H1 (cell line): ENCODE measurements around the gene LCOR. TPM values are rescaled to one million over a fixed set of nuclear protein-coding genes. Genes with fewer than 3 reads are reported as not detected.

ENCODE experiments used
- CTCF ChIA-PET: fragments of 300-600 bp; sonication (Branson Sonifier 250); formaldehyde crosslinking; loops from one replicate; lab custom pipeline; 2021; ENCODE audit not compliant: partially characterized antibody; lab: Charles Lee
- POLR2A ChIA-PET: fragments of 300-600 bp; sonication (Branson Sonifier 250); formaldehyde crosslinking; loops from one replicate; lab custom pipeline; 2021; ENCODE audit warnings: inconsistent platforms; ENCODE audit not compliant: partially characterized antibody; lab: Charles Lee
- DNase-seq, 2 experiments: peaks; one replicate each; pipeline versions ENCODE4 v3.0.0 to v3.0.0-alpha.2; 2010 to 2022; ENCODE audit warnings: low spot score in 2 of 2, low read depth in 1 of 2, mixed read lengths in 1 of 2
- FAIRE-seq: peaks from 2 replicates; lab custom pipeline; 2011; peaks lifted over from hg19 to GRCh38; lab: Jason Lieb, UNC
- H2AFZ ChIP-seq: 2 replicates; pipeline ENCODE4 v1.8.1; 2012; ENCODE audit warnings: low read length, inconsistent platforms
- H2AK5ac ChIP-seq: 2 replicates; pipeline ENCODE4 v1.6.1; 2013; ENCODE audit warnings: low read depth, low read length
- H2BK120ac ChIP-seq: replicated peaks from 2 replicates; pipeline ENCODE3; 2013; ENCODE audit warnings: low read depth, low read length, inconsistent platforms
- H2BK12ac ChIP-seq: 2 replicates; pipeline ENCODE4 v1.6.1; 2013; ENCODE audit warnings: low read depth, low read length
- H2BK15ac ChIP-seq: 2 replicates; pipeline ENCODE4 v1.6.1; 2013; ENCODE audit warnings: low read length
- H2BK20ac ChIP-seq: 2 replicates; pipeline ENCODE4 v1.6.1; 2013; ENCODE audit warnings: low read length
- H2BK5ac ChIP-seq: 2 replicates; pipeline ENCODE4 v1.6.1; 2013; ENCODE audit warnings: low read depth, low read length
- H3K14ac ChIP-seq: 2 replicates; pipeline ENCODE4 v1.6.1; 2013; ENCODE audit warnings: inconsistent platforms; ENCODE audit not compliant: insufficient read length
- H3K18ac ChIP-seq: 2 replicates; pipeline ENCODE4 v1.6.1; 2013; ENCODE audit warnings: low read length; ENCODE audit errors: extremely low read depth
- H3K23ac ChIP-seq: 2 replicates; pipeline ENCODE4 v1.6.1; 2013; ENCODE audit warnings: inconsistent platforms; ENCODE audit not compliant: insufficient read length
- H3K23me2 ChIP-seq: 2 replicates; pipeline ENCODE4 v1.6.1; 2013; ENCODE audit warnings: low read depth, low read length
- H3K27ac ChIP-seq: 2 replicates; pipeline ENCODE4 v1.6.1; 2011; ENCODE audit warnings: low read depth, low read length, inconsistent platforms
- H3K27me3 ChIP-seq, 4 experiments: replicated peaks in 1 of 4; 1 replicate in 1 of 4; 2 replicates in 3 of 4; pipeline versions ENCODE4 v1.6.1 to v1.8.1; 2011 to 2013; ENCODE audit warnings: low read length in 3 of 4, mild to moderate bottlenecking in 3 of 4, inconsistent platforms in 2 of 4, mixed read lengths in 2 of 4, moderate library complexity in 1 of 4; ENCODE audit not compliant: control insufficient read depth in 3 of 4, insufficient read depth in 3 of 4; ENCODE audit errors: extremely low read depth in 1 of 4
- H3K36me3 ChIP-seq, 4 experiments: 2 replicates each; pipeline versions ENCODE4 v1.6.1 to v1.8.1; 2011 to 2013; ENCODE audit warnings: mild to moderate bottlenecking in 4 of 4, low read length in 3 of 4, moderate library complexity in 2 of 4, control low read depth in 1 of 4, inconsistent platforms in 1 of 4; ENCODE audit not compliant: insufficient read depth in 4 of 4, control insufficient read depth in 2 of 4
- H3K4ac ChIP-seq: replicated peaks from 2 replicates; pipeline ENCODE3; 2013; ENCODE audit warnings: low read length, low read depth, mixed read lengths, inconsistent platforms; ENCODE audit not compliant: insufficient read length
- H3K4me1 ChIP-seq, 4 experiments: replicated peaks in 1 of 4; 1 replicate in 1 of 4; 2 replicates in 3 of 4; pipeline versions ENCODE4 v1.6.1 to v1.8.1; 2011 to 2013; ENCODE audit warnings: low read length in 3 of 4, inconsistent platforms in 2 of 4, mixed read lengths in 1 of 4; ENCODE audit not compliant: insufficient read depth in 4 of 4, control insufficient read depth in 3 of 4
- H3K4me2 ChIP-seq, 2 experiments: 2 replicates each; pipeline versions ENCODE4 v1.6.1 to v1.8.1; 2011 to 2013; ENCODE audit warnings: low read depth in 2 of 2, low read length in 2 of 2, control low read depth in 1 of 2, inconsistent platforms in 1 of 2, mild to moderate bottlenecking in 1 of 2; ENCODE audit not compliant: insufficient read depth in 1 of 2
- H3K4me3 ChIP-seq, 4 experiments: fragments of 200-600, 300-600 bp in 1 of 4; sonication (generic), shearing (Covaris generic), sonication (Bioruptor Twin) in 1 of 4; 2 replicates each; pipeline versions ENCODE4 v1.5.1 to v1.8.1; 2011 to 2016; ENCODE audit warnings: low read length in 4 of 4, low read depth in 3 of 4, control low read depth in 2 of 4, inconsistent platforms in 2 of 4, mild to moderate bottlenecking in 2 of 4, mixed read lengths in 1 of 4, moderate library complexity in 1 of 4; ENCODE audit not compliant: insufficient read depth in 2 of 4; ENCODE audit errors: extremely low read depth in 1 of 4
- H3K56ac ChIP-seq: replicated peaks from 2 replicates; pipeline ENCODE3; 2013; ENCODE audit warnings: low read depth, mild to moderate bottlenecking, mixed read lengths, low read length, inconsistent platforms; ENCODE audit not compliant: insufficient read length
- H3K79me1 ChIP-seq: 2 replicates; pipeline ENCODE4 v1.6.1; 2013; ENCODE audit warnings: low read depth, low read length, control low read depth
- H3K79me2 ChIP-seq, 2 experiments: 2 replicates each; pipeline versions ENCODE4 v1.6.1 to v1.8.1; 2012 to 2013; ENCODE audit warnings: low read length in 2 of 2, mild to moderate bottlenecking in 2 of 2, inconsistent platforms in 1 of 2; ENCODE audit not compliant: insufficient read depth in 2 of 2, control insufficient read depth in 1 of 2
- H3K9ac ChIP-seq, 4 experiments: replicated peaks in 1 of 4; 1 replicate in 1 of 4; 2 replicates in 3 of 4; pipeline versions ENCODE4 v1.6.1 to v1.8.1; 2011 to 2013; ENCODE audit warnings: low read depth in 3 of 4, low read length in 3 of 4, control low read depth in 2 of 4, mild to moderate bottlenecking in 2 of 4, moderate library complexity in 2 of 4, inconsistent platforms in 1 of 4; ENCODE audit errors: extremely low read depth in 1 of 4
- H3K9me3 ChIP-seq, 2 experiments: 2 replicates each; pipeline versions ENCODE4 v1.6.1 to v1.8.1; 2012 to 2013; ENCODE audit warnings: mild to moderate bottlenecking in 2 of 2, moderate library complexity in 2 of 2, control low read depth in 1 of 2, inconsistent platforms in 1 of 2, low read depth in 1 of 2, low read length in 1 of 2, mixed read lengths in 1 of 2; ENCODE audit not compliant: insufficient read depth in 2 of 2
- H4K20me1 ChIP-seq, 2 experiments: replicated peaks in 1 of 2; 2 replicates each; pipeline versions ENCODE3 to v1.8.1; 2011 to 2013; ENCODE audit warnings: inconsistent platforms in 2 of 2, low read length in 2 of 2, mild to moderate bottlenecking in 1 of 2; ENCODE audit not compliant: insufficient read depth in 2 of 2, control insufficient read depth in 1 of 2
- H4K5ac ChIP-seq: 2 replicates; pipeline ENCODE4 v1.6.1; 2013; ENCODE audit warnings: low read length, low read depth, mixed read lengths, inconsistent platforms; ENCODE audit not compliant: insufficient read length
- H4K8ac ChIP-seq: 2 replicates; pipeline ENCODE4 v1.8.0; 2013; ENCODE audit warnings: mild to moderate bottlenecking, moderate library complexity, low read length, inconsistent platforms; ENCODE audit not compliant: insufficient read depth; ENCODE audit errors: extremely low read depth
- H4K91ac ChIP-seq: replicated peaks from 2 replicates; pipeline ENCODE3; 2013; ENCODE audit warnings: low read length, mixed read lengths, inconsistent platforms; ENCODE audit not compliant: insufficient read length
- CBX8 ChIP-seq: fragments of 300-800, 300-1000 bp; sonication (generic); IDR thresholded peaks from 2 replicates; pipeline ENCODE4 v1.7.1; 2016; ENCODE audit warnings: low read depth, low read length, borderline replicate concordance
- CHD1 ChIP-seq: IDR thresholded peaks from 2 replicates; pipeline ENCODE4 v1.6.1; 2012; ENCODE audit warnings: low read depth, low read length, improper control_type of control experiment
- JUND ChIP-seq: IDR thresholded peaks from 2 replicates; pipeline ENCODE4 v1.6.1; 2011; ENCODE audit warnings: mild to moderate bottlenecking, improper control_type of control experiment, low read length
- RBBP5 ChIP-seq: IDR thresholded peaks from 2 replicates; pipeline ENCODE4 v1.7.1; 2012; ENCODE audit warnings: low read depth, mild to moderate bottlenecking, inconsistent platforms, low read length, moderate library complexity, borderline replicate concordance
- RFX5 ChIP-seq: IDR thresholded peaks from 2 replicates; pipeline ENCODE4 v1.6.1; 2011; ENCODE audit warnings: low read depth, low read length, improper control_type of control experiment, borderline replicate concordance
- RXRA ChIP-seq: IDR thresholded peaks from 2 replicates; pipeline ENCODE4 v1.6.1; 2011; ENCODE audit warnings: low read depth, mild to moderate bottlenecking, low read length, moderate library complexity; ENCODE audit not compliant: insufficient read depth
- WGBS, 2 experiments: shearing (Covaris generic) in 1 of 2; methylation state at CpG; one replicate each; pipeline versions ENCODE4 v1.1.6 to v1.1.7; 2013 to 2015; ENCODE audit warnings: low lambda C conversion rate in 2 of 2, mixed read lengths in 2 of 2, inconsistent platforms in 1 of 2, low coverage in 1 of 2, missing lambda C conversion rate in 1 of 2; ENCODE audit not compliant: insufficient replicate concordance in 2 of 2, insufficient coverage in 1 of 2, insufficient read length in 1 of 2; ENCODE audit errors: extremely low coverage in 1 of 2, missing lambda C conversion rate in 1 of 2; 5-methylcytosine and 5-hydroxymethylcytosine counted together
- polyA plus RNA-seq, 7 experiments: library from polyadenylated mRNA; depleted of rRNA in 3 of 7; stranded (reverse) in 5 of 7; unstranded in 2 of 7; fragments of >200 nt in 5 of 7; fragments of 200-250 nt in 2 of 7; gene quantifications; 1 replicate in 5 of 7; 2 replicates in 1 of 7; 4 replicates in 1 of 7; pipeline versions ENCODE4 v1.2.1 to v1.2.3, GENCODE V29; 2011 to 2013; ENCODE audit warnings: missing spikeins in 2 of 7, mixed read lengths in 2 of 7
- total RNA-seq: library from RNA; stranded (reverse); fragmentation: NEBNext Ultra II Directional; extraction: Animal tissue kit (Norgen Biotek cat#: 25700); gene quantifications from 2 replicates; pipeline ENCODE4 v1.2.1, GENCODE V29; 2021

Gene LCOR
- total and polyA plus RNA-seq, 2 of the 8 experiments (the other 6 are each of a cell fraction or from before 2014, with no cell fraction given), result 4.7 to 25.5 TPM

GRCh38 chr10:97040248-97040584, 208.1 kb downstream of the LCOR start:
- 99% methylated on average over 8 of the region's 9 CpGs; no CpG with 5 or more reads in 1 of the 2 experiments for WGBS, 2 experiments
- no peak for TF ChIP-seq RFX5
- TF ChIP-seq CBX8, result no peak
- TF ChIP-seq CHD1, result no peak
- TF ChIP-seq RBBP5, result no peak
- no peak for TF ChIP-seq RXRA
- TF ChIP-seq JUND, result no peak

More at GRCh38 chr10:97040248-97040584, 208.1 kb downstream of the LCOR start:
- H2BK5ac ChIP-seq, result no peak overlapping the region
- no peak overlapping the region for H2BK15ac ChIP-seq
- H3K23me2 ChIP-seq, result no peaks in the 10 kb centered on the region; the same call in 1 of the 2 replicates
- H3K14ac ChIP-seq, result no peak overlapping the region
- H3K9ac ChIP-seq, result no peak overlapping the region
- H2AFZ ChIP-seq, result no peak overlapping the region
- no peak overlapping the region for H4K91ac ChIP-seq
- no peak overlapping the region for H2AK5ac ChIP-seq
- H3K36me3 ChIP-seq, result no peaks in the 10 kb centered on the region
- no peaks in the 10 kb centered on the region for H3K79me1 ChIP-seq
- DNase-seq (no peak), FAIRE-seq (no peak)
- no peaks in the 10 kb centered on the region; a peak in 1 of 7 replicates for H3K27me3 ChIP-seq
- H3K4me3 ChIP-seq, result no peak overlapping the region
- H3K9me3 ChIP-seq, result no peaks in the 10 kb centered on the region
- peaks cover 0 to 6% (median 3%) of the 10 kb centered on the region in 4 experiments; a peak in 5 of 7 replicates for H3K4me1 ChIP-seq
- H2BK12ac ChIP-seq, result no peak overlapping the region
- H3K23ac ChIP-seq, result no peak overlapping the region
- CTCF ChIA-PET, result interaction anchor here (0.9 to 9.9 kb wide), 8 partner anchors 10 to 169 kb away, joined by 3 to 129 read pairs (median 48); no protein-coding TSS in a partner anchor
- no peaks in the 10 kb centered on the region for H4K20me1 ChIP-seq
- H4K5ac ChIP-seq, result no peak overlapping the region
- no peaks in the 10 kb centered on the region for H3K79me2 ChIP-seq
- no peak overlapping the region for H3K4ac ChIP-seq
- H3K56ac ChIP-seq, result no peak overlapping the region
- POLR2A ChIA-PET, result no interaction called here
- no peak overlapping the region for H3K27ac ChIP-seq
- H2BK120ac ChIP-seq, result no peak overlapping the region
- no peak overlapping the region for H3K4me2 ChIP-seq
- no peak overlapping the region for H3K18ac ChIP-seq
- H2BK20ac ChIP-seq, result no peak overlapping the region
- no peak overlapping the region for H4K8ac ChIP-seq
